ENCODE results near the gene ELP5.
"Not testable (repeated sequence)": the region's sequence is repeated elsewhere in the genome, so short reads cannot be mapped to it uniquely, and the experiment has no call there.

ELP5 gene

GRCh38 chr17:7242717-7243452 is 9.1 kb upstream of the ELP5 start:
- H3K79me2 ChIP-seq (ENCODE audit: control insufficient read depth, low read length): peaks cover 55% of the 10 kb centered on the region
- no peak for TF ChIP-seq CTCF (IDR thresholded peaks at IDR 0.05; ENCODE audit: low read depth, low read length, poor library complexity, severe bottlenecking)
- TF ChIP-seq EZH2phosphoT487 (IDR thresholded peaks at IDR 0.05; ENCODE audit: borderline replicate concordance, low read length): no peak

GRCh38 chr17:7243453-7243729 is 8.6 kb upstream of the ELP5 start:
- H3K4me2 ChIP-seq (ENCODE audit: low read length): peak overlapping the region; percentile 97
- peaks cover 42% of the 10 kb centered on the region for H3F3A ChIP-seq (ENCODE audit: control insufficient read depth, insufficient read depth)
- H4K20me1 ChIP-seq (ENCODE audit: control insufficient read depth, insufficient read depth, low read depth, low read length): no peaks in the 10 kb centered on the region
- peaks cover 59% of the 10 kb centered on the region for H3K79me2 ChIP-seq (ENCODE audit: control insufficient read depth, low read length)
- no peak for TF ChIP-seq EZH2phosphoT487 (IDR thresholded peaks at IDR 0.05; ENCODE audit: borderline replicate concordance, low read length)
- TF ChIP-seq CTCF (IDR thresholded peaks at IDR 0.05; ENCODE audit: low read depth, low read length, poor library complexity, severe bottlenecking): no peak
- H3K27ac ChIP-seq (ENCODE audit: low read depth, low read length): 0 out of 2 replicates have a peak overlapping the region, but pooled peaks have one; percentile 21
- H3K4me1 ChIP-seq (ENCODE audit: control insufficient read depth, low read length): peaks cover 28% of the 10 kb centered on the region
- peak overlapping the region; percentile 100 for H3K4me3 ChIP-seq (ENCODE audit: low read length)
- H3K9me2 ChIP-seq (replicated peaks; ENCODE audit: control insufficient read depth, low read length): no peaks in the 10 kb centered on the region
- H3K36me3 ChIP-seq (ENCODE audit: control insufficient read depth, low read length): peaks cover 58% of the 10 kb centered on the region
- no peaks in the 10 kb centered on the region for H3K27me3 ChIP-seq (ENCODE audit: control insufficient read depth, low read length)
- no peaks in the 10 kb centered on the region for H3K9me3 ChIP-seq (ENCODE audit: control insufficient read depth, insufficient read depth, low read length)

More at GRCh38 chr17:7242717-7243452, 9.1 kb upstream of the ELP5 start:
- peak overlapping the region; percentile 78 for H3K27ac ChIP-seq (ENCODE audit: low read depth, low read length)
- H3K9me2 ChIP-seq (replicated peaks; ENCODE audit: control insufficient read depth, low read length): no peaks in the 10 kb centered on the region
- H3K9me3 ChIP-seq (ENCODE audit: control insufficient read depth, insufficient read depth, low read length): no peaks in the 10 kb centered on the region
- H4K20me1 ChIP-seq (ENCODE audit: control insufficient read depth, insufficient read depth, low read depth, low read length): no peaks in the 10 kb centered on the region
- H3K4me3 ChIP-seq (ENCODE audit: low read length): peak overlapping the region; percentile 100
- peak overlapping the region; percentile 97 for H3K4me2 ChIP-seq (ENCODE audit: low read length)
- H3K36me3 ChIP-seq (ENCODE audit: control insufficient read depth, low read length): peaks cover 58% of the 10 kb centered on the region
- H3K27me3 ChIP-seq (ENCODE audit: control insufficient read depth, low read length): no peaks in the 10 kb centered on the region
- H3F3A ChIP-seq (ENCODE audit: control insufficient read depth, insufficient read depth): peaks cover 42% of the 10 kb centered on the region
- H3K4me1 ChIP-seq (ENCODE audit: control insufficient read depth, low read length): peaks cover 28% of the 10 kb centered on the region

GRCh38 chr17:7243838-7244237 is 8.2 kb upstream of the ELP5 start:
- H3K4me2 ChIP-seq (ENCODE audit: low read length); H3K27me3 ChIP-seq (ENCODE audit: control insufficient read depth, low read length); H3K4me3 ChIP-seq (ENCODE audit: low read length); H3K9me2 ChIP-seq (replicated peaks; ENCODE audit: control insufficient read depth, low read length); H4K20me1 ChIP-seq (ENCODE audit: control insufficient read depth, insufficient read depth, low read depth, low read length); H3K9me3 ChIP-seq (ENCODE audit: control insufficient read depth, insufficient read depth, low read length); H3K27ac ChIP-seq (ENCODE audit: low read depth, low read length): not testable (repeated sequence)
- Histone ChIP-seq H3K36me3 (ENCODE audit: control insufficient read depth, low read length) (peaks cover 61% of the 10 kb centered on the region), H3K79me2 (ENCODE audit: control insufficient read depth, low read length) (peaks cover 59% of the 10 kb centered on the region), H3K4me1 (ENCODE audit: control insufficient read depth, low read length) (peaks cover 30% of the 10 kb centered on the region), H3F3A (ENCODE audit: control insufficient read depth, insufficient read depth) (peaks cover 42% of the 10 kb centered on the region)

- peaks cover 62% of the 10 kb centered on the region for H3K36me3 ChIP-seq (ENCODE audit: control insufficient read depth, low read length)
- H3K4me3 ChIP-seq (ENCODE audit: low read length): no peak overlapping the region
- H3K9me3 ChIP-seq (ENCODE audit: control insufficient read depth, insufficient read depth, low read length): no peaks in the 10 kb centered on the region
- peaks cover 65% of the 10 kb centered on the region for H3K79me2 ChIP-seq (ENCODE audit: control insufficient read depth, low read length)
- H3K9me2 ChIP-seq (replicated peaks; ENCODE audit: control insufficient read depth, low read length): no peaks in the 10 kb centered on the region
- H3K4me2 ChIP-seq (ENCODE audit: low read length): no peak overlapping the region
- H3K4me1 ChIP-seq (ENCODE audit: control insufficient read depth, low read length): peaks cover 27% of the 10 kb centered on the region
- peaks cover 13% of the 10 kb centered on the region; the same call in 1 of the 2 replicates for H4K20me1 ChIP-seq (ENCODE audit: control insufficient read depth, insufficient read depth, low read depth, low read length)
- H3F3A ChIP-seq (ENCODE audit: control insufficient read depth, insufficient read depth): peaks cover 26% of the 10 kb centered on the region
- TF ChIP-seq CTCF (IDR thresholded peaks at IDR 0.05; ENCODE audit: low read depth, low read length, poor library complexity, severe bottlenecking) (no peak), EZH2phosphoT487 (IDR thresholded peaks at IDR 0.05; ENCODE audit: borderline replicate concordance, low read length) (no peak)
- no peaks in the 10 kb centered on the region for H3K27me3 ChIP-seq (ENCODE audit: control insufficient read depth, low read length)
- H3K27ac ChIP-seq (ENCODE audit: low read depth, low read length): no peak overlapping the region
Measured at GRCh38 chr17:7246779-7247178, 5.2 kb upstream of the ELP5 start.

Data from DOHH2 (cell line).